Mammary epithelial cell (primary cell): ENCODE results near the gene PITX1.

Experiments
- CTCF ChIP-seq, 2 donors: IDR thresholded peaks in 1 of 2; conservative IDR thresholded peaks in 1 of 2; 2 replicates each; pipeline ENCODE4 v1.5.1; 2011 to 2012; ENCODE audit warnings: inconsistent platforms in 2 of 2, low read length in 2 of 2, mild to moderate bottlenecking in 2 of 2, control low read depth in 1 of 2, low read depth in 1 of 2; ENCODE audit not compliant: insufficient read depth in 1 of 2; ENCODE audit errors: extremely low read depth in 1 of 2
- EZH2 ChIP-seq: IDR thresholded peaks from 2 replicates; pipeline ENCODE4 v1.6.1; 2012; ENCODE audit warnings: low read length, inconsistent platforms, borderline replicate concordance

DNA sequence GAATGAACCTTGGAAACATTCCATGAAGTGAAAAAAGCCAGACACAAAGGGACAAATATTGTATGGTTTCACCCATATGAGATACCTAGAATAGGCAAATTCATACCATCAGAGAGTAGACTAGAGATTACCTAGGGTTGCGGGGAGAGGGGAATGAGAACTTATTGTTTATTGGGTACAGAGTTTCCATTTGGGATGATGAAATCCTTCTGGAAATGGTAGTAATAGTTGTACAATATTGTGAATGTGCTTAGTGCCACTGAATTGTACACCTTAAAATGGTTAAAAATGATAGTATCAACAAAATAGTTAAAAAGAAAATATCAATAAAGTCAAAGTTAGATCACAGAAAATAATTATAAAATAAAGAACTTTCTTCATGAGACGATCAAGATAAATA is 40.9 kb downstream of the PITX1 start:
- TF ChIP-seq CTCF (conservative IDR thresholded peaks at IDR 0.05 in 1 of 2, IDR thresholded peaks at IDR 0.05 in 1 of 2; ENCODE audit: extremely low read depth in 1 of 2, insufficient read depth in 1 of 2, low read depth in 1 of 2, low read length in 2 of 2) (no peak), EZH2 (no peak)
